Occipital lobe (tissue), 2 donors: ENCODE measurements around the gene SPTSSA. TPM values are rescaled to one million over a fixed set of nuclear protein-coding genes. Genes with fewer than 3 reads are reported as not detected.
"Not testable (repeated sequence)": the region's sequence is repeated elsewhere in the genome, so short reads cannot be mapped to it uniquely, and the experiment has no call there.

Experiments used
- DNase-seq: peaks from one replicate; lab custom pipeline; 2025; lab: John Stamatoyannopoulos, UW
- total RNA-seq: library from RNA; depleted of rRNA; stranded (reverse); fragments of >200 nt; gene quantifications from one replicate; pipeline ENCODE4 v1.2.3, GENCODE V29; 2014

Gene SPTSSA
- total RNA-seq, 1 donor from 2014 or later = 15.9 TPM

GRCh38 chr14:34428102-34428466 lies 34.0 kb downstream of the SPTSSA start:
- not testable (repeated sequence) for DNase-seq

- no peak for DNase-seq
Measured at GRCh38 chr14:34426313-34427295, 35.4 kb downstream of the SPTSSA start.

GRCh38 chr14:34425095-34425851 lies 36.8 kb downstream of the SPTSSA start:
- no peak for DNase-seq

GRCh38 chr14:34424488-34424887 lies 37.6 kb downstream of the SPTSSA start:
- no peak for DNase-seq

GRCh38 chr14:34423445-34423844 lies 38.6 kb downstream of the SPTSSA start:
- DNase-seq = no peak

GRCh38 chr14:34420547-34421150 lies 41.4 kb downstream of the SPTSSA start:
- no peak for DNase-seq

- no peak for DNase-seq
Measured at GRCh38 chr14:34409721-34410120, 52.3 kb downstream of the SPTSSA start.

GRCh38 chr14:34407951-34408350 lies 54.1 kb downstream of the SPTSSA start:
- DNase-seq = no peak

GRCh38 chr14:34404416-34404815 lies 57.6 kb downstream of the SPTSSA start:
- DNase-seq = no peak

GRCh38 chr14:34403646-34404045 lies 58.4 kb downstream of the SPTSSA start:
- no peak for DNase-seq

- no peak for DNase-seq
Measured at GRCh38 chr14:34398024-34398423, 64.0 kb downstream of the SPTSSA start.

- no peak for DNase-seq
Measured at GRCh38 chr14:34387974-34388516, 74.0 kb downstream of the SPTSSA start.

GRCh38 chr14:34386865-34387485 lies 75.1 kb downstream of the SPTSSA start:
- DNase-seq = no peak

GRCh38 chr14:34385881-34386280 lies 76.2 kb downstream of the SPTSSA start:
- DNase-seq = not testable (repeated sequence)

GRCh38 chr14:34383839-34384238 lies 78.2 kb downstream of the SPTSSA start:
- no peak for DNase-seq

Other genes with a start within 250 kb of the SPTSSA start
- gene EAPP, start 77.5 kb upstream of the SPTSSA start, total RNA-seq = 75.0 TPM
- gene SNX6, start 167.9 kb upstream of the SPTSSA start, total RNA-seq = 106 TPM